Osteocyte (in vitro differentiated cells): ENCODE measurements around the gene TCTN1. TPM values are rescaled to one million over a fixed set of nuclear protein-coding genes. Genes with fewer than 3 reads are reported as not detected.
A peak's percentile ranks its signal among the peaks of the same experiment; 100 is the strongest.
"Not testable (repeated sequence)": the region's sequence is repeated elsewhere in the genome, so short reads cannot be mapped to it uniquely, and the experiment has no call there.

Source experiments
- DNase-seq: peaks from one replicate; pipeline ENCODE4 v3.0.0; 2021; ENCODE audit warnings: mixed read lengths; ENCODE audit not compliant: unreplicated experiment; ENCODE audit errors: extremely low spot score
- H3K27ac Mint-ChIP-seq: one replicate; pipeline ENCODE4 v1.8.0; 2021; ENCODE audit warnings: mild to moderate bottlenecking, mixed read lengths; ENCODE audit not compliant: unreplicated experiment
- H3K27me3 Mint-ChIP-seq: one replicate; pipeline ENCODE4 v1.8.0; 2021; ENCODE audit warnings: mixed read lengths; ENCODE audit not compliant: unreplicated experiment
- H3K36me3 Mint-ChIP-seq: one replicate; pipeline ENCODE4 v1.8.0; 2021; ENCODE audit warnings: mixed read lengths; ENCODE audit not compliant: unreplicated experiment
- H3K4me1 Mint-ChIP-seq: one replicate; pipeline ENCODE4 v1.8.0; 2021; ENCODE audit warnings: mixed read lengths; ENCODE audit not compliant: unreplicated experiment
- H3K4me3 Mint-ChIP-seq: one replicate; pipeline ENCODE4 v1.8.0; 2021; ENCODE audit warnings: mild to moderate bottlenecking, moderate library complexity, mixed read lengths; ENCODE audit not compliant: unreplicated experiment
- H3K9me3 Mint-ChIP-seq: one replicate; pipeline ENCODE4 v1.8.0; 2021; ENCODE audit warnings: mixed read lengths; ENCODE audit not compliant: unreplicated experiment
- CTCF ChIP-seq: fragments of 200-600 bp; sonication (generic); IDR thresholded peaks from 2 replicates; pipeline ENCODE4 v1.5.0; 2021; ENCODE audit warnings: antibody characterized with exemption, mild to moderate bottlenecking, moderate library complexity
- total RNA-seq: library from RNA; stranded (reverse); gene quantifications from 2 replicates; pipeline ENCODE4 v1.2.1, GENCODE V29; 2021

Gene TCTN1
- total RNA-seq, 1 donor from 2014 or later, result 49.5 TPM

DNA sequence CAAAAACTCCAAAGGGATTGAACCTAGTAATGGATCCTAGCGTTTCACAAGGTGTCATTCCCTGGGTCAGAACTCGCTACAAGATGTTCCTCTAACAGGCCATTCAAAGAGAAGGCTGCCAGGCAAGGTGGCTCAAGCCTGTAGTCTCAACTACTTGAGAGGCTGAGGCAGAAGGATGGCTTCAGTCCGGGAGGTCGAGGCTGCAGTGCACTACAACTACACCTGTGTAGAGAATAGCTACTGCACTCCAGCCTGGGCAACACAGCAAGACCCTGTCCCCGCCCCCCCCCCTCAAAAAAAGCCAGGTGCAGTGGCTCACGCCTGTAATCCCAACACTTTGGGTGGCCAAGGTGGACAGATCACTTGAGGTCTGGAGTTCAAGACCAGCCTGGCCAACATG, 45.2 kb upstream of the TCTN1 start:
- Mint-ChIP-seq H3K27ac (no peak overlapping the region), H3K4me3 (no peak overlapping the region), H3K4me1 (peaks cover 17% of the 10 kb centered on the region), H3K36me3 (peaks cover 5% of the 10 kb centered on the region), H3K27me3 (no peaks in the 10 kb centered on the region), H3K9me3 (peaks cover 3% of the 10 kb centered on the region)
- no peak for DNase-seq
- no peak for TF ChIP-seq CTCF

DNA sequence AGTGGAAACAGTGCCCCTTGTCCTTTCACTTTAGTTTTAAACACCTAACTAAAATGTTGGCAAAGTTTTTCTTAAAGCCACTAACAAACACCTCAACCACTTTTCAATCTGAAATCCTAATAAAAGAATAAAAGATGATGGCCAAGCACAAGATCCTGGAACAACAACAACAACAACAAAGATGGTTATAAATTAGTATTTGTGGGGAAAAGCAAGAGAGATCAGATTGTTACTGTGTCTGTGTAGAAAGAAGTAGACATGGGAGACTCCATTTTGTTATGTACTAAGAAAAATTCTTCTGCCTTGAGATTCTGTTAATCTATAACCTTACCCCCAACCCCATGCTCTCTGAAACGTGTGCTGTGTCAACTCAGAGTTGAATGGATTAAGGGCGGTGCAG, 44.1 kb upstream of the TCTN1 start:
- not testable (repeated sequence) for H3K27ac Mint-ChIP-seq, H3K36me3 Mint-ChIP-seq, DNase-seq, H3K27me3 Mint-ChIP-seq, H3K4me3 Mint-ChIP-seq, H3K9me3 Mint-ChIP-seq
- H3K4me1 Mint-ChIP-seq, result peaks cover 11% of the 10 kb centered on the region

DNA sequence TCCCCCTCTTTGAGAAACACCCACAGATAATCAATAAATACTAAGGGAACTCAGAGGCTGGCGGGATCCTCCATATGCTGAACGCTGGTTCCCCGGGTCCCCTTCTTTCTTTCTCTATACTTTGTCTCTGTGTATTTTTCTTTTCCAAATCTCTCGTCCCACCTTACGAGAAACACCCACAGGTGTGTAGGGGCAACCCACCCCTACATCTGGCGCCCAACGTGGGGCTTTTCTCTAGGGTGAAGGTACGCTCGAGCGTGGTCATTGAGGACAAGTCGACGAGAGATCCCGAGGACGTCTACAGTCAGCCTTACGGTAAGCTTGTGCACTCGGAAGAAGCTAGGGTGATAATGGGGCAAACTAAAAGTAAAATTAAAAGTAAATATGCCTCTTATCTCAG, 43.1 kb upstream of the TCTN1 start:
- H3K27ac Mint-ChIP-seq, H3K36me3 Mint-ChIP-seq, DNase-seq, H3K27me3 Mint-ChIP-seq, H3K9me3 Mint-ChIP-seq, H3K4me3 Mint-ChIP-seq: not testable (repeated sequence)
- peaks cover 13% of the 10 kb centered on the region for H3K4me1 Mint-ChIP-seq

DNA sequence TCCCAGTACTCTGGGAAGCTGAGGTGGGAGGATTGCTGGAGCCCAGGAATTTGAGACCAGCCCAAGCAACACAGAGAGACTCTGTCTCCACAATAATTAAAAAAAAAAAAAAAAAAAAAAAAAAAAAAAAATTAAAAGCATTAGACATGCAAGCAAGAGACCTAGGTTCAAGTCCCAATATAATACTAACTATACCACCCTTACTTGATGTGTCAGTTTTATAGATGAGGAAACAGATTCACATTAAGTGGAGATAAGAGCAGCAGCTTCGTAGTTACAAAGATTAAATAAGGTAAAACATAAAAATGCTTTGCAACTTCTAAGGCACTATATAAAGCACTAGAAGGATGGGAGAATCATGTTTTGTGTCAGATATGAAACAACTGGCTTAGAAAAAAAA, 39.9 kb upstream of the TCTN1 start:
- peaks cover 5% of the 10 kb centered on the region for H3K36me3 Mint-ChIP-seq
- no peaks in the 10 kb centered on the region for H3K27me3 Mint-ChIP-seq
- no peak for DNase-seq
- no peak for TF ChIP-seq CTCF
- H3K27ac Mint-ChIP-seq, result no peak overlapping the region
- H3K4me3 Mint-ChIP-seq, result no peak overlapping the region
- H3K9me3 Mint-ChIP-seq, result peaks cover 3% of the 10 kb centered on the region
- H3K4me1 Mint-ChIP-seq, result peaks cover 40% of the 10 kb centered on the region

DNA sequence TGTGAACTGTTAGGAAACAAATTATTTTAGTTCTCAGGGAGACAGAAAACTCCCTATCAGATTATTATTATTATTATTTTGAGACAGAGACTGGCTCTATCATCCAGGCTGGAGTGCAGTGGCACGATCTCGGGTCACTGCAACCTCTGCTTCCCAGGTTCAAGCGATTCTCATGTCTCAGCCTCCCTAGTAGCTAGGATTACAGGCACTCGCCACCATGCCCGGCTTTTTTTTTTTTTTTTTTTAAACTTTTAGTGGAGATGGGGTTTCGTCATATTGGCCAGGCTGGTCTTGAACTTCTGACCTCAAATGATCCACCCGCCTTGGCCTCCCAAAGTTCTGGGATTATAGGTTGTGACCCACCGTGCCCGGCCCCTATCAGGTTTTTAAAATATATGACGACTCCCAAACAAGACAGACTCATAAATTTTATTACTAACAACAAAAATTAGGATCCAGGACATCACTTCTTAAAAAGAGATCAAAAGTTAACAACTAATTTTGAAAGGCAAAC, 39.2 kb upstream of the TCTN1 start:
- H3K4me1 Mint-ChIP-seq, result peaks cover 44% of the 10 kb centered on the region
- H3K9me3 Mint-ChIP-seq, DNase-seq, H3K27me3 Mint-ChIP-seq, H3K27ac Mint-ChIP-seq, H3K4me3 Mint-ChIP-seq, H3K36me3 Mint-ChIP-seq: not testable (repeated sequence)

DNA sequence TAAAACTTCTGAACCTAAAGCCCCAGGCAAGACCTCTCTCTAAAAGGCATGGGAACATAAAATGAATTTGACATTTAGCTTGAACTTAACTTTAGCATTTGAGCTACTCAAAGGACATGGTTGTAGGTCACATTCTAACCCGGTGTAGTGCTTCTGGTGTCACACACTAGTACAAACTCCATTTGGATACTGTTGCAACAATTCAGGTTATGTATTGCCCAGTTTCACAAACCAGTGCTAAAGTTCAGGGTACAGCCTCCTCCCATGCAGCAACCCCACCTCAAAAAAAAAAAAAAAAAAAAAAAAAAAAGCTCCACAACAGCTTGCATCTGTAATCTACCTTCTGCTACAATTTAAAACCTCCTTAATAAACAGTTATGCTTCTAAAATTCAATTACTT, 38.6 kb upstream of the TCTN1 start:
- no peaks in the 10 kb centered on the region for H3K27me3 Mint-ChIP-seq
- no peaks in the 10 kb centered on the region for H3K9me3 Mint-ChIP-seq
- H3K27ac Mint-ChIP-seq, result no peak overlapping the region
- H3K36me3 Mint-ChIP-seq, result peaks cover 2% of the 10 kb centered on the region
- no peak for TF ChIP-seq CTCF
- DNase-seq, result no peak
- no peak overlapping the region for H3K4me3 Mint-ChIP-seq
- peaks cover 44% of the 10 kb centered on the region for H3K4me1 Mint-ChIP-seq

DNA sequence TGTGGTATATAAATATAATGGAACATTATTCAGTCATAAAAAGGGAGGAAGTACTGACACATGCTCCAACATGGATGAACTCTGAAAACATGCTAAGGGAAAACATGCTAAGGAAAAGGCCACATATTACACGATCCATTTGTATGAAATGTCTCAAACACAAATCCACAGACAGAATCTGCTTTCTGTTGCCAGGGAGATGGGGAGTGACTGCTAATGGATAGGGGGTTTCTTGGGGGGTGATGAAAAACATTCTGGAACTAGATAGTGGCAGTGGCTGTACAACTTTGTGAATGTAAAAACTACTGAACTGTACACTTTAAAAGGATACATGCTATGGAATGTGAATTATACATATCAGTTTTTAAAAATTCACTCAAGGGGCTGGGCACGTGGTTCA, 37.4 kb upstream of the TCTN1 start:
- no peak for TF ChIP-seq CTCF
- Mint-ChIP-seq H3K4me3 (no peak overlapping the region), H3K27me3 (no peaks in the 10 kb centered on the region), H3K27ac (peak overlapping the region; percentile 21), H3K36me3 (no peaks in the 10 kb centered on the region), H3K4me1 (peaks cover 52% of the 10 kb centered on the region), H3K9me3 (no peaks in the 10 kb centered on the region)
- DNase-seq, result no peak
